Measurements from ENCODE around the gene LCE2B. TPM values are rescaled to one million over a fixed set of nuclear protein-coding genes. Genes with fewer than 3 reads are reported as not detected.
"Not testable (repeated sequence)": the region's sequence is repeated elsewhere in the genome, so short reads cannot be mapped to it uniquely, and the experiment has no call there.

Gene LCE2B, protein sequence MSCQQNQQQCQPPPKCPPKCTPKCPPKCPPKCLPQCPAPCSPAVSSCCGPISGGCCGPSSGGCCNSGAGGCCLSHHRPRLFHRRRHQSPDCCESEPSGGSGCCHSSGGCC
- not detected in 2 replicates for total RNA-seq (2014; rRNA removed; shearing (Covaris generic))
- polyA plus RNA-seq (2016; fragmentation: Nextera tagmentation; extraction: Ambion mirVana), result not detected in 2 replicates

DNA sequence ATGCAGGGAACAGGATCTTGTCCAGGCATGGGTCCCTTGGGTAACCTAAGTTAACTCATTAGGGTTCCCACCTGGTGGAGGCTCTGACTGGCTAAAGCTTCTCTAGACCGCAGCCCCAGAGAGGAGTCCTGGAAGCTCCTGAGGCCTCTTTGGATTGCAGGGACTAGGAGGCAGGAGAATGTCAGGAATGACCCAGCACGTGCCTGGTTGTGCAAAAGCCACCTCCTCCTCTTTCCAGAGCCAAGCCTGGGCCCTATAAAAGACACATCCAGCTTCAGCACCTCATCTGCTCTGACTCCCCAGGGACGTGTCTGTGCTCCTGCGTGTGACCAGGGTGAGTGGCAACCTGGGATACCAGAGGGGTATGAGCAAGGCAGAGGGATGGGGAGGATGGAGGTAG is at the start of gene LCE2B:
LCE2B (plus strand) TSS at position 301 of the 400 bp plus-strand sequence. CDS start 721 bp downstream, outside the sequence.
- H3K27me3 ChIP-seq (replicated peaks; ENCODE audit: insufficient read depth); H4K20me1 ChIP-seq (ENCODE audit: insufficient read depth); DNase-seq; H3K27ac ChIP-seq; H3K9me2 ChIP-seq (ENCODE audit: insufficient read depth); H3K9ac ChIP-seq; H3F3A ChIP-seq (ENCODE audit: insufficient read depth); H3K4me3 ChIP-seq; H3K4me2 ChIP-seq (ENCODE audit: unreplicated experiment); H3K9me3 ChIP-seq (ENCODE audit: low read depth); H3K36me3 ChIP-seq (ENCODE audit: low read depth); in situ Hi-C loops (cut with MboI); H3K79me2 ChIP-seq (ENCODE audit: insufficient read depth); H3K4me1 ChIP-seq (ENCODE audit: insufficient read depth); H2AFZ ChIP-seq: not testable (repeated sequence)
- WGBS, 2 experiments (ENCODE audit: low coverage in 1 of 2, low lambda C conversion rate in 2 of 2, missing lambda C conversion rate in 2 of 2), result 28 to 31% methylated on average over 4 of the region's 4 CpGs

DNA sequence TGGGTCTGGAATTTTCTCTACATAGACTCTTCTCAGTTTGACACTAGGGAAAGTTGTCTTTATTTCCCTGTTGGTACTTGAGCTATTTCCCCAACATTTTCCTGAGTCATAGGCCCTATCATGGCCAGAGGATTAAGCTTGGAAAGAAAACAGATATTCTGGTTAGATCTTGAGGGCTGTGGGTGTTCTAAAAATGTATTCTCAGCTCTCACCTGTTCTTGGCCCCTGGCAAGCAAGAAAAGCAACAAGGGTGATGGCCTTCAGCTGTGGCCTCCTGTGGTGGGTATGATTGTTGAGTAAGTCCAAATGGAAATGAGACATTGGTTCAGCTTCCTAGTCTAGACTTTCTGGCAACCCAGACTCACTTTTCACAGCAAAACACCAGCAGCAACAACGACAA is 45.6 kb upstream of the LCE2B start:
- no peak overlapping the region for H2AFZ ChIP-seq
- no peak overlapping the region for H3K4me3 ChIP-seq
- H3K9me2 ChIP-seq (ENCODE audit: insufficient read depth), result no peaks in the 10 kb centered on the region
- WGBS, 2 experiments (ENCODE audit: low coverage in 1 of 2, low lambda C conversion rate in 2 of 2, missing lambda C conversion rate in 2 of 2), result 27 to 33% methylated on average over 1 of the region's 1 CpG
- no peaks in the 10 kb centered on the region for H3K4me1 ChIP-seq (ENCODE audit: insufficient read depth)
- H3K4me2 ChIP-seq (ENCODE audit: unreplicated experiment), result no peak overlapping the region
- no peaks in the 10 kb centered on the region for H3K36me3 ChIP-seq (ENCODE audit: low read depth)
- no peaks in the 10 kb centered on the region for H3K9me3 ChIP-seq (ENCODE audit: low read depth)
- TF ChIP-seq EZH2 (IDR thresholded peaks at IDR 0.05; ENCODE audit: insufficient read depth, poor library complexity, severe bottlenecking) (no peak), EZH2phosphoT487 (IDR thresholded peaks at IDR 0.05; ENCODE audit: insufficient read depth, low read depth) (no peak)
- H3K9ac ChIP-seq, result no peak overlapping the region
- H4K20me1 ChIP-seq (ENCODE audit: insufficient read depth), result no peaks in the 10 kb centered on the region
- H3F3A ChIP-seq (ENCODE audit: insufficient read depth), result no peaks in the 10 kb centered on the region
- in situ Hi-C loops (cut with MboI), result no loop called here
- no peak for DNase-seq
- no peaks in the 10 kb centered on the region for H3K79me2 ChIP-seq (ENCODE audit: insufficient read depth)
- peaks cover 13% of the 10 kb centered on the region for H3K27me3 ChIP-seq (replicated peaks; ENCODE audit: insufficient read depth)
- no peak overlapping the region for H3K27ac ChIP-seq

DNA sequence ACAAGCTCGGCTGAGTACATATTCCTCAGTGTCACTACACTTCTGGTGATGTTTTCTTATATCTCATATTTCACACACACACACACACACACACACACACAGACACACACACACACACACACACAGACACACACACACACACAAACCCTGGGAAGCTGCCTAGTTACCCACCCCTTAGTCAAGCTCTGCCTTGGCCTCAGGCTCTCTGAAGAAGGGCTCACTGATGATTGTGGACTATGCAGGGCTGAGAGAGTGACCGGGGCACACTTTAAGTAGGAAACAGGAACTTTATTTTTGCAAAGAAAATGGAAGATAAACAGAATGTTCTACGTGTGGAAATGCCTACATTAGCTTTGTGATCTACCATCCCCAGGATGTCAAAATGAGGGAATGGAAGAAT is 42.0 kb upstream of the LCE2B start:
- WGBS, 2 experiments (ENCODE audit: low coverage in 1 of 2, low lambda C conversion rate in 2 of 2, missing lambda C conversion rate in 2 of 2), result 12 to 17% methylated on average over 3 of the region's 3 CpGs
- in situ Hi-C loops (cut with MboI), result no loop called here
- TF ChIP-seq EZH2 (IDR thresholded peaks at IDR 0.05; ENCODE audit: insufficient read depth, poor library complexity, severe bottlenecking), result no peak
- TF ChIP-seq EZH2phosphoT487 (IDR thresholded peaks at IDR 0.05; ENCODE audit: insufficient read depth, low read depth), result no peak

DNA sequence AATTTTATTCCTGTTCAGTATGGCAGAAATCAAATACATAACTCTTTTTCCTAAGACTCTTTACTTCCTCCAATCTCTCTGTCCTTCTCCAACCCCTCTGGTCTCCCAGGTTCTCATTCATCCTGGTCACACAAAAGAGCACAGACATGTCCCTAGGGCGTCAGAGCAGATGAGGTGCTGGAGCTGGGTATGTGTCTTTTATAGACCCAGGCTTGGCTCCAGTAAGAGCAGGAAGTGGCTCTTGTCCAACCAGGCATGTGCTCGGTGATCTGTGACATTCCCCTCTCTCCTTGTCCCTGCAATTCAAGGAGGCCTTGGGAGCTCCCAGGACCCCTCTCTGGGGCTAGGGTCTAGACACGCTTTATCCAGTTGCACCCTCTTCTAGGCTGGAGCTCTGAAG is 40.8 kb upstream of the LCE2B start:
- H3K4me1 ChIP-seq (ENCODE audit: insufficient read depth), result no peaks in the 10 kb centered on the region
- no peak for DNase-seq
- H3K9me3 ChIP-seq (ENCODE audit: low read depth), result no peaks in the 10 kb centered on the region
- no peak overlapping the region for H3K4me3 ChIP-seq
- H3K36me3 ChIP-seq (ENCODE audit: low read depth), result no peaks in the 10 kb centered on the region
- no peak overlapping the region for H3K27ac ChIP-seq
- no peak overlapping the region for H2AFZ ChIP-seq
- no peak overlapping the region for H3K4me2 ChIP-seq (ENCODE audit: unreplicated experiment)
- in situ Hi-C loops (cut with MboI), result no loop called here
- no peak for TF ChIP-seq EZH2phosphoT487 (IDR thresholded peaks at IDR 0.05; ENCODE audit: insufficient read depth, low read depth)
- TF ChIP-seq EZH2 (IDR thresholded peaks at IDR 0.05; ENCODE audit: insufficient read depth, poor library complexity, severe bottlenecking), result no peak
- H3K27me3 ChIP-seq (replicated peaks; ENCODE audit: insufficient read depth), result peaks cover 22% of the 10 kb centered on the region
- no peaks in the 10 kb centered on the region for H4K20me1 ChIP-seq (ENCODE audit: insufficient read depth)
- 10 to 15% methylated on average over 3 of the region's 3 CpGs for WGBS, 2 experiments (ENCODE audit: low coverage in 1 of 2, low lambda C conversion rate in 2 of 2, missing lambda C conversion rate in 2 of 2)
- H3K9me2 ChIP-seq (ENCODE audit: insufficient read depth), result no peaks in the 10 kb centered on the region
- H3F3A ChIP-seq (ENCODE audit: insufficient read depth), result no peaks in the 10 kb centered on the region
- H3K9ac ChIP-seq, result no peak overlapping the region
- H3K79me2 ChIP-seq (ENCODE audit: insufficient read depth), result no peaks in the 10 kb centered on the region

More for the DNA sequence above, 42.0 kb upstream of the LCE2B start:
- Histone ChIP-seq H4K20me1 (ENCODE audit: insufficient read depth) (no peaks in the 10 kb centered on the region), H3K79me2 (ENCODE audit: insufficient read depth) (no peaks in the 10 kb centered on the region), H3K9ac (no peak overlapping the region), H3F3A (ENCODE audit: insufficient read depth) (no peaks in the 10 kb centered on the region), H3K9me3 (ENCODE audit: low read depth) (no peaks in the 10 kb centered on the region), H3K4me1 (ENCODE audit: insufficient read depth) (no peaks in the 10 kb centered on the region), H2AFZ (no peak overlapping the region), H3K4me2 (ENCODE audit: unreplicated experiment) (no peak overlapping the region), H3K36me3 (ENCODE audit: low read depth) (no peaks in the 10 kb centered on the region), H3K27ac (no peak overlapping the region), H3K4me3 (no peak overlapping the region), H3K9me2 (ENCODE audit: insufficient read depth) (no peaks in the 10 kb centered on the region), H3K27me3 (replicated peaks; ENCODE audit: insufficient read depth) (peaks cover 22% of the 10 kb centered on the region)
- no peak for DNase-seq

DNA sequence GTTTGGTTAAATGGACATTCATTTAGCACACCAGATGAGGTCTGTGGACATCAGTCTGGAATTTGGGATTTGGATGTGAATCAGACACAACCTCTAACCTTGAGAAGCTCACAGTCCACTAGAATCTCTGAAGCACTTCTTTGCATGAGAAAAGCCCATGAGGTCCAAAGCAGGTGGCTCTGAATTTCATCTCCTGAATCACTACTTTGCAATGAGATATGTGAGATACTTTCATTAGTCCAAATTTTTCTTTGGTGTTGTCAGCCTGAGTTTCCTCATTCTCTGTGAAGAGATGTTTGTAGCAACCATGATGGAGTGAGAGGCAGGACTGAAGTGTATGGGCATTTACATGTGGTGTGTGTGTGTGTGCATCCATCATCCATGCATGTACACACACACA is 39.3 kb upstream of the LCE2B start:
- no peaks in the 10 kb centered on the region for H3K9me2 ChIP-seq (ENCODE audit: insufficient read depth)
- H2AFZ ChIP-seq, result no peak overlapping the region
- H3K27ac ChIP-seq, result no peak overlapping the region
- H3K4me2 ChIP-seq (ENCODE audit: unreplicated experiment), result peak overlapping the region; percentile 2
- H3K4me1 ChIP-seq (ENCODE audit: insufficient read depth), result no peaks in the 10 kb centered on the region
- H3K27me3 ChIP-seq (replicated peaks; ENCODE audit: insufficient read depth), result peaks cover 22% of the 10 kb centered on the region
- H3K9ac ChIP-seq, result no peak overlapping the region
- in situ Hi-C loops (cut with MboI), result no loop called here
- H3K79me2 ChIP-seq (ENCODE audit: insufficient read depth), result no peaks in the 10 kb centered on the region
- DNase-seq, result peak; percentile 54
- H3K4me3 ChIP-seq, result no peak overlapping the region
- TF ChIP-seq EZH2 (IDR thresholded peaks at IDR 0.05; ENCODE audit: insufficient read depth, poor library complexity, severe bottlenecking) (no peak), EZH2phosphoT487 (IDR thresholded peaks at IDR 0.05; ENCODE audit: insufficient read depth, low read depth) (no peak)
- no peaks in the 10 kb centered on the region for H3F3A ChIP-seq (ENCODE audit: insufficient read depth)
- H3K36me3 ChIP-seq (ENCODE audit: low read depth), result no peaks in the 10 kb centered on the region
- no peaks in the 10 kb centered on the region for H3K9me3 ChIP-seq (ENCODE audit: low read depth)
- H4K20me1 ChIP-seq (ENCODE audit: insufficient read depth), result no peaks in the 10 kb centered on the region

All from GM23248 (cell line).